ENCODE data around the gene PRG2.

- no peak for TF ChIP-seq CTCF (IDR thresholded peaks at IDR 0.05)
- TF ChIP-seq REST (IDR thresholded peaks at IDR 0.05): no peak
- no peak for TF ChIP-seq TP53 (CRISPR knock-in tag; IDR thresholded peaks at IDR 0.05)
Measured at GRCh38 chr11:57428643-57429042, 38.2 kb upstream of the PRG2 start.

All from A549 (cell line).